K562 (cell line): Measurements from ENCODE around the gene ADAM22. TPM values are rescaled to one million over a fixed set of nuclear protein-coding genes. Genes with fewer than 3 reads are reported as not detected.

Experiments used
- ATAC-seq: fragments of 200-7000 bp; cut with Tn5 transposase; 3 replicates; pipeline ENCODE4 v1.9.1; 2020; ENCODE audit warnings: moderate library complexity
- BruUV-seq: library from RNA; stranded (reverse); fragments of 400-500 nt; replicated peaks from 2 replicates; lab custom pipeline; 2021; lab: Mats Ljungman, UMichigan
- CTCF ChIA-PET: fragments of 300-600 bp; formaldehyde crosslinking; extraction: SDS; loops from one replicate; lab custom pipeline; 2021; ENCODE audit warnings: low intra/inter-chr PET ratio; lab: Yijun Ruan, JAX
- POLR2A ChIA-PET: fragments of 300-600, 350-650 bp; sonication (Branson Sonifier 250); formaldehyde crosslinking; extraction: SDS; loops from one replicate; lab custom pipeline; 2021; ENCODE audit warnings: antibody characterized with exemption, inconsistent platforms; lab: Yijun Ruan, JAX
- DNase-seq, 4 experiments: peaks; one replicate each; pipeline versions ENCODE4 v3.0.0 to v3.0.0-alpha.2; 2011 to 2018; ENCODE audit warnings: low spot score in 3 of 4, mixed read lengths in 3 of 4; ENCODE audit errors: extremely low read depth in 1 of 4
- FAIRE-seq: peaks from 2 replicates; lab custom pipeline; 2011; peaks lifted over from hg19 to GRCh38; lab: Jason Lieb, UNC
- H2AFZ ChIP-seq: 2 replicates; pipeline ENCODE4 v1.6.0; 2011; ENCODE audit warnings: low read depth, low read length, control low read depth, inconsistent platforms
- H3K27ac ChIP-seq: fragments of 200-600 bp; 3 replicates; pipeline ENCODE4 v1.8.0; 2011; ENCODE audit warnings: low read depth, mild to moderate bottlenecking, control low read depth, inconsistent platforms, low read length, moderate library complexity, mixed read lengths; ENCODE audit errors: extremely low read depth
- H3K27me3 ChIP-seq, 2 experiments: fragments of 300-600 bp in 1 of 2; 2 replicates in 1 of 2; 3 replicates in 1 of 2; pipeline versions ENCODE4 v1.6.0 to v1.8.0; 2011; ENCODE audit warnings: inconsistent platforms in 2 of 2, low read length in 2 of 2, mild to moderate bottlenecking in 1 of 2, mixed read lengths in 1 of 2, moderate library complexity in 1 of 2; ENCODE audit not compliant: control insufficient read depth in 2 of 2, insufficient read depth in 2 of 2
- H3K36me3 ChIP-seq: fragments of 300-600 bp; 3 replicates; pipeline ENCODE4 v1.8.0; 2011; ENCODE audit warnings: mild to moderate bottlenecking, low read length, inconsistent platforms; ENCODE audit not compliant: control insufficient read depth, insufficient read depth
- H3K4me1 ChIP-seq, 2 experiments: fragments of 200-600 bp in 1 of 2; replicated peaks in 1 of 2; 2 replicates in 1 of 2; 3 replicates in 1 of 2; pipeline versions ENCODE4 v1.5.1 to v1.8.0; 2011; ENCODE audit warnings: inconsistent platforms in 2 of 2, low read length in 2 of 2, mild to moderate bottlenecking in 1 of 2, mixed read lengths in 1 of 2, moderate library complexity in 1 of 2; ENCODE audit not compliant: control insufficient read depth in 2 of 2, insufficient read depth in 2 of 2
- H3K4me2 ChIP-seq: 2 replicates; pipeline ENCODE4 v1.6.1; 2011; ENCODE audit warnings: low read length, control low read depth, inconsistent platforms, mixed read lengths; ENCODE audit not compliant: insufficient read depth
- H3K4me3 ChIP-seq: fragments of 200-600 bp; sonication (generic), shearing (Covaris generic); 2 replicates; pipeline ENCODE4 v1.5.1; 2016; ENCODE audit warnings: control low read depth, inconsistent platforms
- H3K79me2 ChIP-seq: fragments of 200-600 bp; 3 replicates; pipeline ENCODE4 v1.8.0; 2011; ENCODE audit warnings: low read length, inconsistent platforms; ENCODE audit not compliant: control insufficient read depth, insufficient read depth
- H3K9ac ChIP-seq, 2 experiments: 2 replicates each; pipeline versions ENCODE4 v1.6.0 to v1.6.1; 2011; ENCODE audit warnings: low read depth in 2 of 2, low read length in 2 of 2, control low read depth in 1 of 2, inconsistent platforms in 1 of 2, mild to moderate bottlenecking in 1 of 2, mixed read lengths in 1 of 2; ENCODE audit not compliant: insufficient read depth in 1 of 2
- H3K9me1 ChIP-seq: one replicate; pipeline ENCODE4 v1.6.0; 2011; ENCODE audit warnings: inconsistent platforms, mild to moderate bottlenecking, low read length, moderate library complexity; ENCODE audit not compliant: control insufficient read depth, insufficient read depth
- H3K9me3 ChIP-seq: replicated peaks from 2 replicates; pipeline ENCODE4 v1.5.1; 2011; ENCODE audit warnings: low read depth, low read length, inconsistent platforms; ENCODE audit not compliant: control insufficient read depth, insufficient read depth
- H4K20me1 ChIP-seq: replicated peaks from 2 replicates; pipeline ENCODE4 v1.6.1; 2011; ENCODE audit warnings: low read length, inconsistent platforms, mixed read lengths; ENCODE audit not compliant: control insufficient read depth, insufficient read depth
- ERF ChIP-seq: fragments of 450-650 bp; formaldehyde crosslinking; IDR thresholded peaks from 2 replicates; pipeline ENCODE4 v1.4.0; 2020; ENCODE audit warnings: mild to moderate bottlenecking, mixed read lengths
- FOXP1 ChIP-seq: sonication (generic); formaldehyde crosslinking; IDR thresholded peaks from 2 replicates; pipeline ENCODE4 v1.8.0; 2022; ENCODE audit warnings: mild to moderate bottlenecking, missing genetic modification reagents
- NCOA1 ChIP-seq: fragments of 450-650 bp; IDR thresholded peaks from 2 replicates; pipeline ENCODE4 v1.6.1; 2016; ENCODE audit warnings: low read depth
- NCOA6 ChIP-seq: fragments of 450-650 bp; IDR thresholded peaks from 2 replicates; pipeline ENCODE4 v1.6.1; 2017; ENCODE audit warnings: mild to moderate bottlenecking
- PTRF ChIP-seq: fragments of 450-650 bp; IDR thresholded peaks from 2 replicates; pipeline ENCODE4 v1.6.1; 2016; ENCODE audit warnings: mild to moderate bottlenecking, missing genetic modification characterization, missing compliant biosample characterization
- SETDB1 ChIP-seq: IDR thresholded peaks from one replicate; pipeline ENCODE4 v1.6.1; 2012; ENCODE audit warnings: low read length, control low read depth, inconsistent platforms
- WGBS: fragments of 100-300 bp; shearing (Covaris generic); methylation state at CpG from one replicate; pipeline ENCODE4 v1.1.6; 2016; ENCODE audit warnings: low coverage, mixed read lengths; ENCODE audit not compliant: insufficient coverage; ENCODE audit errors: missing lambda C conversion rate; 5-methylcytosine and 5-hydroxymethylcytosine counted together
- in situ Hi-C: fragments of 300-500 bp; cut with MboI; formaldehyde crosslinking; loops from 4 replicates; pipeline ENCODE4 v1.15.0; 2018; ENCODE audit warnings: inconsistent platforms, mixed read lengths
- intact Hi-C: fragments of 100-400 bp; cut with micrococcal nuclease; formaldehyde crosslinking; loops from 2 replicates; pipeline ENCODE4 v1.14.2; 2022
- polyA plus RNA-seq, 8 experiments: library from polyadenylated mRNA; depleted of rRNA in 4 of 8; stranded (reverse) in 5 of 8; unstranded in 3 of 8; fragments of >200 nt; fragmentation: Nextera tagmentation in 2 of 8; fragmentation: Illumina TruSeq in 1 of 8; extraction: Ambion mirVana in 2 of 8; extraction: Trizol in 1 of 8; gene quantifications; 2 replicates each; pipeline versions ENCODE4 v1.2.1 to v1.2.3, GENCODE V29; 2011 to 2014; ENCODE audit warnings: inconsistent platforms in 1 of 8, missing spikeins in 1 of 8
- total RNA-seq, 7 experiments: library from RNA; depleted of rRNA in 6 of 7; stranded (reverse); fragments of >200 nt in 6 of 7; fragmentation: Illumina TruSeq in 2 of 7; extraction: Trizol in 2 of 7; gene quantifications; 2 replicates each; pipeline versions ENCODE4 v1.2.1 to v1.2.3, GENCODE V29; 2011 to 2021; ENCODE audit warnings: low replicate concordance in 1 of 7
- TF ChIP-seq, protein P1 (sequence below): fragments of 250-450 bp; sonication (Bioruptor Pico); IDR thresholded peaks from 2 replicates; pipeline ENCODE4 v1.9.0; 2021; ENCODE audit warnings: mild to moderate bottlenecking, inconsistent platforms
- TF ChIP-seq, protein P2 (sequence below): fragments of 450-650 bp; IDR thresholded peaks from 2 replicates; pipeline ENCODE4 v1.6.1; 2016; ENCODE audit warnings: borderline replicate concordance

ADAM22 gene
- total and polyA plus RNA-seq, 9 of the 15 experiments (the other 6 are each of a cell fraction or from before 2014, with no cell fraction given): 0.01 to 0.58 (median 0.18) TPM

DNA sequence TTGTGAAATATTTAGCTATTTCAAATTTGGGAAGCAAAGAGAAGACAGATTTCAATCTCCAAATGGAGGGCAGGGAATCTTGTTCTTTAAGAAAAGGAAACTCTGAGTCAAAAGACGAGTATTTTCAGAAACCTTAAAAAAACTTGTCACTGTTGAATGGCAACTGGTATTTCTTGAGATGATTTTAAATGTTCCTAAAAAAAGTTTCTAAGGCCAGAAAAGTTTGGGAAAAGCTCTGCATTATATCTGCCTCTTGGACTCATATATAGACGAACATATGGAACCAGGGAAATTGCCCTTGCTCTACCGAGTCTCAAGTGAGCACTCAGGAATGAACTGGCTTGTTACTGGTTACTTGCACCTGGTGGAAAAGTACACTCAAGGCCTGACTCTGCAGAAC is 69.5 kb downstream of the ADAM22 start:
- peak; percentile 11 for FAIRE-seq
- 0% methylated on average over 3 of the region's 3 CpGs for WGBS

More for the DNA sequence above, 69.5 kb downstream of the ADAM22 start:
- Histone ChIP-seq H3K9ac (no peak overlapping the region), H3K27ac (no peak overlapping the region), H3K4me3 (no peak overlapping the region), H4K20me1 (no peaks in the 10 kb centered on the region), H3K9me1 (no peaks in the 10 kb centered on the region), H3K4me1 (no peaks in the 10 kb centered on the region), H3K36me3 (no peaks in the 10 kb centered on the region), H2AFZ (no peak overlapping the region), H3K4me2 (no peak overlapping the region), H3K9me3 (no peaks in the 10 kb centered on the region), H3K79me2 (no peaks in the 10 kb centered on the region), H3K27me3 (no peaks in the 10 kb centered on the region)
- ATAC-seq (no peak), DNase-seq (no peak)
- BruUV-seq: no TSS peak
- CTCF ChIA-PET: no interaction called here
- intact Hi-C loops: no loop called here
- in situ Hi-C loops: no loop called here
- POLR2A ChIA-PET: no interaction called here
- TF ChIP-seq PTRF (tag): no peak
- no peak for TF ChIP-seq SETDB1
- TF ChIP-seq NCOA6: no peak
- no peak for TF ChIP-seq ERF (CRISPR knock-in tag)
- TF ChIP-seq FOXP1 (CRISPR knock-in tag): no peak
- TF ChIP-seq, protein P1, sequence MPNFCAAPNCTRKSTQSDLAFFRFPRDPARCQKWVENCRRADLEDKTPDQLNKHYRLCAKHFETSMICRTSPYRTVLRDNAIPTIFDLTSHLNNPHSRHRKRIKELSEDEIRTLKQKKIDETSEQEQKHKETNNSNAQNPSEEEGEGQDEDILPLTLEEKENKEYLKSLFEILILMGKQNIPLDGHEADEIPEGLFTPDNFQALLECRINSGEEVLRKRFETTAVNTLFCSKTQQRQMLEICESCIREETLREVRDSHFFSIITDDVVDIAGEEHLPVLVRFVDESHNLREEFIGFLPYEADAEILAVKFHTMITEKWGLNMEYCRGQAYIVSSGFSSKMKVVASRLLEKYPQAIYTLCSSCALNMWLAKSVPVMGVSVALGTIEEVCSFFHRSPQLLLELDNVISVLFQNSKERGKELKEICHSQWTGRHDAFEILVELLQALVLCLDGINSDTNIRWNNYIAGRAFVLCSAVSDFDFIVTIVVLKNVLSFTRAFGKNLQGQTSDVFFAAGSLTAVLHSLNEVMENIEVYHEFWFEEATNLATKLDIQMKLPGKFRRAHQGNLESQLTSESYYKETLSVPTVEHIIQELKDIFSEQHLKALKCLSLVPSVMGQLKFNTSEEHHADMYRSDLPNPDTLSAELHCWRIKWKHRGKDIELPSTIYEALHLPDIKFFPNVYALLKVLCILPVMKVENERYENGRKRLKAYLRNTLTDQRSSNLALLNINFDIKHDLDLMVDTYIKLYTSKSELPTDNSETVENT: no peak
- TF ChIP-seq, protein P2, sequence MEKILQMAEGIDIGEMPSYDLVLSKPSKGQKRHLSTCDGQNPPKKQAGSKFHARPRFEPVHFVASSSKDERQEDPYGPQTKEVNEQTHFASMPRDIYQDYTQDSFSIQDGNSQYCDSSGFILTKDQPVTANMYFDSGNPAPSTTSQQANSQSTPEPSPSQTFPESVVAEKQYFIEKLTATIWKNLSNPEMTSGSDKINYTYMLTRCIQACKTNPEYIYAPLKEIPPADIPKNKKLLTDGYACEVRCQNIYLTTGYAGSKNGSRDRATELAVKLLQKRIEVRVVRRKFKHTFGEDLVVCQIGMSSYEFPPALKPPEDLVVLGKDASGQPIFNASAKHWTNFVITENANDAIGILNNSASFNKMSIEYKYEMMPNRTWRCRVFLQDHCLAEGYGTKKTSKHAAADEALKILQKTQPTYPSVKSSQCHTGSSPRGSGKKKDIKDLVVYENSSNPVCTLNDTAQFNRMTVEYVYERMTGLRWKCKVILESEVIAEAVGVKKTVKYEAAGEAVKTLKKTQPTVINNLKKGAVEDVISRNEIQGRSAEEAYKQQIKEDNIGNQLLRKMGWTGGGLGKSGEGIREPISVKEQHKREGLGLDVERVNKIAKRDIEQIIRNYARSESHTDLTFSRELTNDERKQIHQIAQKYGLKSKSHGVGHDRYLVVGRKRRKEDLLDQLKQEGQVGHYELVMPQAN: no peak
- no peak for TF ChIP-seq NCOA1
